Posterior vena cava (tissue), 2 donors: ENCODE data around the gene ALDH9A1. TPM values are rescaled to one million over a fixed set of nuclear protein-coding genes. Genes with fewer than 3 reads are reported as not detected.
"Not testable (repeated sequence)": the region's sequence is repeated elsewhere in the genome, so short reads cannot be mapped to it uniquely, and the experiment has no call there.

Source experiments
- DNase-seq: peaks from one replicate; pipeline ENCODE4 v3.0.0-alpha.2; 2020; ENCODE audit warnings: low spot score
- intact Hi-C, 2 donors: fragments of 100-400 bp; cut with DNase I; formaldehyde crosslinking; loops; one replicate each; pipeline versions ENCODE4 v1.14.1 to v1.14.2; 2022 to 2023
- total RNA-seq, 2 donors: library from RNA; stranded (reverse); fragmentation: NEBNext Ultra II Directional; extraction: Animal tissue kit (Norgen Biotek cat#: 25700); gene quantifications; one replicate each; pipeline ENCODE4 v1.2.1, GENCODE V29; 2021
- donor health status: DM: yes; HTN: yes; CAD: no.
- donor health status: DM: yes; HTN: yes; CAD: no.

ALDH9A1 gene
- total RNA-seq, 2 donors from 2014 or later = 42.6 to 52.3 TPM

DNA sequence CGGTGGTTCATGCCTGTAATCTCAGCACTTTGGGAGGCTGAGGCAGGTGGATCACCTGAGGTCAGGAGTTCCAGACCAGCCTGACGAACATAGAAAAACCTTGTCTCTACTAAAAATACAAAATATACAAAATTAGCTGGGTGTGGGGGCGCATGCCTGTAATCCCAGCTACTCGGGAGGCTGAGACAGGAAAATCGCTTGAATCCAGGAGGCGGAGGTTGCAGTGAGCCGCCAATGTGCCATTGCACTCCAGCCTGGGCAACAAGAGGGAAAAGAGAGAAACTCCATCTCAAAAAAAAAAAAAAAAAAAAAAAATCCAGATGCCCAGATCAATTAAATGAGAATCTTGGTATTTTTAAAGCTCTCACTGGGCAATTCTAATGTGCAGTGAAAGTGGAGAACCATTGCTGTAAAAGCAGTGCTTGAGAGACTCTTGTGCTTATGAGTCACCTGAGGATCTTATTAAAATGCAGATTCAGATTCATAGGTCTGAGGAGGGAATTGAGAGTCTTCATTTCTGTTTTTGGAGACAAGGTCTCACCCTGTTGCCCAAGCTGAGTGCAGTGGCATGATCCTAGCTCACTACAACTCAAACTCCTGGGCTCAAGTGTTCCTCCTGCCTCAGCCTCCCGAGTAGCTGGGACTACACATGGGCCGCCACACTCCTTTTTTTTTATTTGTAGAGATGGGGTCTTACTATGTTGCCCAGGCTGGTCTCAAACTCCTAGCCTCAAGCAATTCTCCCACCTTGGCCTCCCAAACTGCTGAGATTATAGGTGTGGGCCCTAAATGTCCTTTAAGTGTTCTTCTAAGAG, 39.4 kb downstream of the ALDH9A1 start:
- DNase-seq, intact Hi-C loops: not testable (repeated sequence)

DNA sequence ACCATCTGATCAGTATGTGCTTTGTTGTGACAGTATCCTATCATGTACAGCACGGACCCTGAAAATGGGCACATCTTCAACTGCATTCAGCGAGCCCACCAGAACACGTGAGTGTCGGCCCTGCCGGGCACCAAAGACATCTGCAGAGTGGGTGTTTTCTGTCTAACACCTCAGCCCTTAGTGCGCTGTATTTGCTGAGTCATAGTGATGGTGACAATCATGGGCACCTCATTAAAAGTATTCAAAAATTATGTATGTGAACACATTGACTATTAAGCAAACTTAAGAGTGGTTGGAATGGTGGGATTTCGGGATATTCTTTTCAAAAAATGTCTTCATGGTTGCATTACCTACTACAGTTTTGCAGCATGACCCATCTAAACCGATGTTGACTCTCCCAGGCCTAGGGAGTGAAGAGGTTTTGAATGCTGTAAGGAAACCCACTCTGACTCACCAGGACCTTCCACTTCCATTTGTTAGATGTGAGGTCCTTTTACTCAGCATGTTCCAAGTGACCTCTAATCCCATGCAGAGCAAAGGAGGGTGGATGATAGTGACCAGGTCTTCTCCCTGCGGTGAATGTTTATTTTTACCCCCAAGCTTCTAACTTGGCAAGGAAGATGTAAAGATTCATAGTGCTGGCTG, 47.3 kb downstream of the ALDH9A1 start:
- intact Hi-C loops = no loop called here
- no peak for DNase-seq

DNA sequence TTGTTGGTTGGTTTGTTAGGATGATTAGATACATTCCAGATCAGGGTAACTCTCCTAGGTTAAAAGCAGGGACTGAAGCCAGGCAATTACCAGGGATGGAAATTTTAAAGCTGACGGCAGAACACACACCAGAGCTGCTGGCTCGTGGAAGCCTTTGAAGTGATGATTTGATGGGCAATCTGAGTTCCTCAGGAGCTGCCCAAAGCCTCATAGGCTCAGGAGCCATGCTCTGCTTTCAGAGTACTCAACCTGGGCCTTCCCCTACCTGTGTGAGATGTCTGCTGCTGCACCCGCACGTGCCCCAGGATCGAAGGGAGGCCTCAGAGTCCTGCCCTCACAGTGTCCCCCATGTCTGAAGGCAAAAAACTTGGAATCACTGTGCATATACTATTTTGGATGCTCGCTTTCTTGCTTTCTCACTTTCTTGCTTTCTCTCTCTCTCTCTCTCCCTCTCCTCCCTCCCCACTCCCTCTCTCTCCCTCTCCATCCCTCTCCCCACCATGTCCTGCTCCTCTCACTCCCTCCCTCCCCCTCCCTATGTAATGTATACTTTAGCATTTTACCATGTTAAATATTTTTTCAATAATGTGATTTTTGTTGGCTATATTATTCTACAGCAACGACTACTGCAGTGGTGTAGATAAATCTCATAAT, 49.3 kb downstream of the ALDH9A1 start:
- intact Hi-C loops = loop anchor here in 1 of 2 donors (5.0 to 10.0 kb wide), 2 partner anchors 96 to 1358 kb away; no protein-coding TSS in a partner anchor
- DNase-seq = no peak

DNA sequence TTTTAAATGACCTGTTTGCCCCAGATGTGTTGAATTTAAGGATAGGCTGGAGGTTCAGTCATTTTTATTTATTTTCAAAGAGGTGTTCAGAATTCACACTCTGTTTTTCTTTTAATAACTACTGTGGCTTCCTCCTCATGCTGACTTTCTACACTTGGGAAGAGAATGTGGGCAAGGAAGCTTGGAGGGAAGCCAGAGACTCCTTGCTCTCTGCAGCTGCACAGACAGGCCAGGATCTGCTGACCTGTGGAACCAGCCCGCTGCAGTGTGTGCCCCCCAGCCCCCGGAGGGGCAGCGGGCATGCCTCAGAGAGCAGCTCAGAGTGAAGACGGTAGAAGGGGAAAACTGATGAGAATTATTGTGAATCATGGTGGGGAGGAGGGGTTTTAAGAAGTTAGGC, 50.4 kb downstream of the ALDH9A1 start:
- no peak for DNase-seq
- intact Hi-C loops = loop anchor here in 1 of 2 donors (5.0 to 10.0 kb wide), 2 partner anchors 97 to 1359 kb away; no protein-coding TSS in a partner anchor

DNA sequence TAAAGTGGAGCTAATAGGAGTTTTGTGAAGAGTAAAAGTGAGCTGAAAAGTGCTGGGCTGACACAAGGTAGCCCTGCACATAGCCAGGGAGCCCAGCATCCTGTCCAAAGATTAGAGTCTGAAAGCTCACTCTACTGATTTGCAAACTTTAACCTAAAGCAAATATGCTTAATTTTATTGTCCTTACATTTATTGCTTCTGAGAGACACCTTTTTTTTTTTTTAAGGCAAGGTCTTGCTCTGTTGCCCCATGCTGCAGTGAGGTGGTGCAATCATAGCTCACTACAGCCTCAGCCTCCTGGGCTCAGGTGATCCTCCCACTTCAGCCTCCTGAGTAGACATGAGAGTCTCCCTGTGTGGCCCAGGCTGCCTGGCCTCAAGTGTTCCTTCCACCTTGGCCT, 50.8 kb downstream of the ALDH9A1 start:
- intact Hi-C loops = loop anchor here in 1 of 2 donors (5.0 to 10.0 kb wide), 2 partner anchors 97 to 1360 kb away; no protein-coding TSS in a partner anchor
- no peak for DNase-seq

DNA sequence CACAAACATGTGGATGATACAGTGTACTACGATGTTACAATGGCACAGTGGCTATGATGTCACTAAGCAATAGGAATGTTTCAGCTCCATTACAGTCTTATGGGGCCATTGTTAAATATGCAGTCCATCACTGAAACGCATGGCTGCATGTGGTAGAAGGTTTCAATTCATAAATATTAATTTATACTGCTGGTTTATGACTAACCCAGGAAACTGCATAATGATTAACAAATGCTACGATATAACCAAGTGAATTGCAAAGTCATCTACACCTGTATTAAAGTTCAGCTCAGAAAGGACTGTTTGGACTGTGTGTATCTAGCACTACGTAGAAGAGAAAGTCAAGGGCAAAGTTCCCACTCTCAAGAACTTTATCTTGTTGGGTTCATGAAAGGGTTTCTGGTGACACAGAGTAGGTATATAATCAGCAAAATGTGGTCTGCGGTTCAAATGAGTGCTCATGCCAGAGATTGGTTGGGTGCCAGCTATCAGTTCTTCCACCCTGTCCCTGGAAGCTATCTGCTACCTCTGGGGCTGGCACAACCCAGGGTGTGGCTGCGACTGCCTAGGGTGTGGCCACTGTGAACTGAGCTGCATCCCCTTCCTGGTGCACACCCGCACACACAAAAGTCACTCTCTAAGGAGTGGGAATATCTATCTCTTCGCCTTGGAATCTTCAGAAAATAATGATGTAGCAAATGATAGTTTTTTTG, 52.6 kb downstream of the ALDH9A1 start:
- intact Hi-C loops = loop anchor here in 1 of 2 donors (5.0 to 10.0 kb wide), 2 partner anchors 99 to 1361 kb away; no protein-coding TSS in a partner anchor
- DNase-seq = no peak

DNA sequence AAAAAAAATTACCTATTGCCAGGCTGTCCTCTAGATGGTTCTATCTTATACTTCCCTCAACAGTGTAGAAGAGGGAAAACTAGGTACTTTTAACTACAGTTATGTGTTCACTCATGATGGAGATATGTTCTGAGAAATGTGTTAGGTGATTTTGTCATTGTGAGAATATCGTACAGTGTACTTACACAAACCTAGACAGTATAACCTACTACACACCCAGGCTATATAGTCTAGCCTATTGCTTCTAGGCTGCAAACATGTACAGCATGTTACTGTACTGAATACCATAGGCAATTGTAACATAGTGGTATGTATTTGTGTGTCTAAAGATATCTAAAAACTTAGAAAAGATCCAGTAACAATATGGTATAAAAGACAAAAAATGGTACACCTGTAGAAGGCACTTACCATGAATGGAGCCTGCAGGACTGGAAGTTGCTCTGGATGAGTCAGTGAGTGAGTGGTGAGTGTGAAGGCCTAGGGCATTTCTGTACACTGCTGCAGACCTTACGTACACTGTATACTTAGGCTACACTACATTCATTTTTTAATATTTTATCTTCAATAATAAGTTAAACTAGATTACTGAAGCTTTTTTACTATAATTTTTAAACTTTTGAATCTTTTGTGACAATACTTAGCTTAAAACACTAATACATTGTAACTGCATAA, 54.2 kb downstream of the ALDH9A1 start:
- no peak for DNase-seq
- intact Hi-C loops = loop anchor here in 1 of 2 donors (10.0 kb wide), 1 partner anchor 101 kb away; no protein-coding TSS in a partner anchor

DNA sequence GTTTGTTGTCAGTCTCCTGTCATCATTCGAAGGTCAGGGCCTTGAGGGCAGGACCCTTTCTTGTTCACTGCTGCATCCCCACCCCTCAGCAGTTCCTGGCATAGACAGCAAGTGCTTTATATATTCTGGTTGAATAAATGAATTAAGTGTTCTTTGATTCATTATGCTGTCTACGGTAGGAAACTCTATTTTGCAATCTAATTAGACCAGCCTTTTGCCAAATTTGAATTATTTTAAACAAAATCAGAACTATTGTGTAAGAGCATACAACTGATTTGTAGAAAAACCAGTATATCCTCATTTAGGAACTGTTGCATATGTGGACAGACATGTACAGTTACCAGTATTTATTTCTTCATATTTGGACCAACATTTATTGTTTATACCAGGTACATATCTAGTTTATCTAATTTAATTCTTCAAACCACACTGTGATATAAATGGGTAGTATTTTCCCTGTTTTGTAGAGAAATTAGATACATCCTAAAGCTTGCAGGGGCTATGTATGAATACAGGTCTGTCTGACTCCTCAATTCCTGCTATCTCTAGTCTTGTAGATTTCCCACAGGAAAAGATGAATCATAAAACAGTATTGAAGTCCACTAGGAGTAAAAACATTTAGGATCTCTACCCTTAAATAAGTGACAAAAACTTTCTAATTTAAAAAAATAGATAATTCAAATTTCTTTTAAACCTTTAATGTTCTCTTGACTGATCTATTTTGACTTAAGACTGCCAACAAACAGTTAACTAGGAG, 57.0 kb downstream of the ALDH9A1 start:
- DNase-seq = no peak
- intact Hi-C loops = loop anchor here in 1 of 2 donors (10.0 kb wide), 1 partner anchor 103 kb away; no protein-coding TSS in a partner anchor

DNA sequence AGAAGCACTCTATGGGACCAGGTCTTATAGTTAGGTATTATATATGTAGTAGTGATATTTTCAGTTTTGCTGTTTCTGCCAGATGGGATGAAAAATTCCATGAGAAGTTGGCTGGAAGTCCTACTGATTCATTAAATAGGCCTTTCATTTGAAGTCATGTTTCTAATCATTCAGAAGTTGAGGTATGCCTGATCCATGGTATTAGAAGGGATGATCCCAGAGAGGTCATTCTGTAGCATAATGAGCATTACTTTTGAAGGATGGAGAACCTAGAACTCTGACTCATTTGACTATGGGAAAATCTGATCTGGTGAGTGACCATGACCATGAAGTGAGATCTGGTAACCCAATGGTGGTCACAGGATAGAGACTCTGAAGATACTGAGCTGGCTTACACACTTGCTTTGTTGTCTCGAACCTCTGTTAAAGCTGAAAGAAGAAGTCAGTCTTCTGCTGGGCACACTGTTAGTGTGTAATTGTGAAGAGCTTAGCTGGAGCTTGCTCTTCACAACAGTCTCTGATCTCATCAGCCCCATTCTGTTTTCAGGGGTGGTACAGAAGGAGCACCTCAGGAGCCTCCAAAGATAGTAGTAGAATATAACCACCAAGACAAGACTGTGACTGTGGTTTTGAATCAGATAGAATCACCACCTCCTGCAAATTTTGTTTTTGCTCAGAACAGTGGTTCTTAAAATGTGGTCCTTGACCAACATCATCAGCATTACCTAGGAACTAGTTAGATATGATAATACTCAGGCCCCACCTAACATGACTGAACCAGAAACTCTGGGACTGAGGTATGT, 58.3 kb downstream of the ALDH9A1 start:
- DNase-seq = no peak
- intact Hi-C loops = loop anchor here in 1 of 2 donors (10.0 kb wide), 2 partner anchors 55 to 105 kb away; partner anchors contain the start of gene ALDH9A1

DNA sequence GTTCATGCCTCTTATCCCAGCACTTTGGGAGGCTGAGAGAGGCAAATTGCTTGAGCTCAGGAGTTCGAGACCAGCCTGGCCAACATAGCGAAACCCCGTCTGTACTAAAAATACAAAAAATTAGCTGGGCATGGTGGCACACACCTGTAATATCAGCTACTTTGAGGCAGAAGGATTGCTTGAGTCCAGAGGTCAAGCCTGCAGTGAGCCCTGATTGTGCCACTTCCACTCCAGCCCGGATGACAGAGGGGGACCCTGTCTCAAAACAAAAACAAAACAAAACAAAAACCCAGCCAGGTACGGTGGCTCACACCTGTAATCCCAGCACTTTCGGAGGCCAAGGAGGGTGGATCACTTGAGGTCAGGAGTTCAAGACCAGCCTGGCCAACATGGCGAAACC, 60.2 kb downstream of the ALDH9A1 start:
- intact Hi-C loops = loop anchor here in 1 of 2 donors (10.0 kb wide), 1 partner anchor 57 kb away; the partner anchor contains the start of gene ALDH9A1
- DNase-seq = not testable (repeated sequence)

DNA sequence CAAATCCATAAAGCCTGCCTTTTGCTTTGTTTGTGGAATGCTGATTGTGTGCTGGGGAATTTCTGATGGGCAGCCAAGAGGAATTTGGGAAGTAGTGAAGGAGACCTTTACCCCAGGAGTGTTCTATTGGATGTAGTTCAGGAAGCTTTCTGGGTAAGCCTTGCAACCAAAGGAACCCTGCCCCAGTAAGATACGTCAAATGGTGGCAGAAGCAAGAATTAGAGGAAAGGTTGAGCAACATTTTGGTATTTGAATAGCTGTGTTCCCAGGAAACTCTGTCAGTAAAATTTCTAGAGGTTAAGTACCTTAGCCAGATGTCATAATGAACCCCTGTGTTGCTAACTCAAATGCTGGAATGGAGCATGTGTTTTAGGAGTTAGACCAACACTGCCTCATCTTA, 60.9 kb downstream of the ALDH9A1 start:
- intact Hi-C loops = loop anchor here in 1 of 2 donors (10.0 kb wide), 1 partner anchor 57 kb away; the partner anchor contains the start of gene ALDH9A1
- DNase-seq = no peak

DNA sequence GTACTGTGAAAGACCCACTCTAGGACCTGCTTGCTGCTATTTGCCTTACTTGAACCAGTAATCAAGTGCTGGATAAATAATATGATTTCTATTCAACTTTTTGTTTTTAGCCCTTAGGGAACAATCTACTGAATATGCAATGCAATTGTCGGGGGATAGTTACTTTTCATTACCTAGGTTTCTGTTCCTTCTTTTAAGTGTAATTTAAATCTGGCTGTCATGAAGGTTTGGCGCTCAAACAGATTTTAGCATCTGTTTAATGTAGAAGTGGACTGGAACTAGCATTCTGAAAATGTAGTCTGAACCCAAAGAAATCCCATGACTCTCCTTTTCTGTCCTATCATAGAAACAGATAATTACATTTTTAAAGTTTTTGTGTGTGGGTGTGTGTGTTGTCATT, 62.5 kb downstream of the ALDH9A1 start:
- no peak for DNase-seq
- intact Hi-C loops = loop anchor here in 1 of 2 donors (10.0 kb wide), 1 partner anchor 59 kb away; the partner anchor contains the start of gene ALDH9A1

DNA sequence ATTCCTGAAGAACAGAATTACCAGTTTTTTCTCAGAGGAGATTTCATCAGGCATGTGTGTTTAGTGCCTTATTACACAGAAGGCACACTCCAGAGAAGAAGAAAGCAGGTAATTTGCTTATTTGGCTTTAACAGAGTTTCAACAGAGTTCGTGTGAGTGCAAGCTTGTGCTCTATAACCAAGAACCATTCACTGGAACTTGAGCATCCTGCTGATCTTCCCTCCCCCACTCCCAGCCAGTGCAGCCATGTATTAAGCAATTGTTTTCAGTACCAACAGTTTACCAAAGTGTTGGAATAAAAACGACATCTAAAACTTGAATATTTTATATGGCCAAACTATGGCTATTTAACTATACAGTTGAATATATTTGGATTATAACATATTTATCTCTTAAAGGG, 63.0 kb downstream of the ALDH9A1 start:
- intact Hi-C loops = loop anchor here in 1 of 2 donors (10.0 kb wide), 1 partner anchor 59 kb away; the partner anchor contains the start of gene ALDH9A1
- no peak for DNase-seq

DNA sequence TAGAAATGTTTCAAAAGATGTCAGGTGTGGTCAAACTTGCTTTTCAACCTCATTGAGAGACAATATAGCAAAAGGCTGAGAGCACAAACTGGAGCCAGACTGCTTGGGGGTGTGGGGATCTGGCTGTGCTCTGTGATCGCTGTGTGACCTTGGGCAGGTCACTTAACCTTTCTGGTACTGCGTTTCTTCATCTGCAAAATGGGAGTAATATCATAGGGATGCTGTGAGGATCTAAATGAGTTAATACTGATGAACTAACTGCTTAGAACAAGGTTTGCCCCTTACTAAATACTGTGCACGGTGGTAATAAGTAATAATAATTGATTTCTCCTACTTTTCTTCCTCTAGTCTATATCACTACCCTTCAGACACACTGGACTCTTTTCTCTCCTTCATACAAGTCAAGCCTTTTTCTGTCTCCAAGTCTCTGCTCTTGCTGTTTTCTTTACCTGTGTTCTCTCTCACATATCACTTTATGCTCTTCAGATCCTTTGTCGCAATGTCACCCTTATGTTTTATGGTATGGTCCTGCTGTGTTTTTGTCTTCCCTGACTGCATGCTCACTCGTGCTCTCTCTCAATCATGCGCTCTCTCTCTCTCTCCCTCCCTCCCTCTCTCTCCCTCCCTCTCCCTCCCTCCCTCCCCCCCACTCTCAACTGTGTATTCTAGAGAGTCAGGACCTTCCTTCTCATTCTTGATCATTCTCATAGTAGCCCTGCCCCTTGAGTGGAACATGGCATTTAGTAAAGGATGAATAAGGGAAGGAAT, 64.0 kb downstream of the ALDH9A1 start:
- intact Hi-C loops = loop anchor here (5.0 to 10.0 kb wide), 2 partner anchors 60 to 133 kb away; partner anchors contain the start of genes ALDH9A1 (in 1 of the 2) and TMCO1 (in 1 of the 2)
- DNase-seq = no peak

DNA sequence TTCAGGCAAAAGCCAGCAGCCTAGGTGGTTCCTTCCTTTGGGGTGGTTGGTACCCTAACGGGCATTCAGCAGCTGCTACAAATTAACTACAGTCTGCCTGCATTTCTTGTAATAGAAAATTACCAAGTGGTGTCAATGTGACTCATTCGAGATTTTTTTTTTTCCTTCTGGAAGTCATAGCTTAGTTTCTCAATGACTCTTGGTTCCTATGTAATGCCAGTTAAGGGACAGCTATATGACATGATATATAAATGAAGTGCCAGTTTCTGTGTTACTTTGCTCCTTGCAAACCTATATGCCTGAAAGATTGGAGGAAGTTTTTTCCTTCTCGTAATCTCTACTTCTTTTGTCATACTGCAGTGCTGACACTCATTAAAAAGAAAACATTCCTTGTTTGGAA, 64.7 kb downstream of the ALDH9A1 start:
- intact Hi-C loops = loop anchor here (5.0 to 10.0 kb wide), 2 partner anchors 61 to 134 kb away; partner anchors contain the start of genes ALDH9A1 (in 1 of the 2) and TMCO1 (in 1 of the 2)

More for the DNA sequence above, 64.7 kb downstream of the ALDH9A1 start:
- no peak for DNase-seq
